ENCODE results near the gene TPSD1.

GRCh38 chr16:1262210-1262845 is 6.5 kb downstream of the TPSD1 start:
- TF ChIP-seq POLR2A (IDR thresholded peaks at IDR 0.05) (no peak), POLR2AphosphoS5 (IDR thresholded peaks at IDR 0.05) (no peak)

All from stomach (tissue), 4 donors.